Measurements from ENCODE around the gene NIT1.

- TF ChIP-seq CTCF (IDR thresholded peaks at IDR 0.05), result no peak
- peak in 1 of 3 donors; percentile 25 for TF ChIP-seq POLR2AphosphoS5 (IDR thresholded peaks at IDR 0.05)
- no peak for TF ChIP-seq EP300 (IDR thresholded peaks at IDR 0.05)
Measured at GRCh38 chr1:161096530-161096929, 21.4 kb upstream of the NIT1 start.

Measured in suprapubic skin (tissue), 4 donors.